Measurements from ENCODE around the gene SLC15A4.

GRCh38 chr12:128787827-128788226 is 35.9 kb downstream of the SLC15A4 start:
- no peak for TF ChIP-seq EZH2 (IDR thresholded peaks at IDR 0.05; ENCODE audit: low read depth)
- no peak for TF ChIP-seq CTCF (conservative IDR thresholded peaks at IDR 0.05)
